HG03025 (cell line): ENCODE results near the gene CYTL1.
"Not testable (repeated sequence)": the region's sequence is repeated elsewhere in the genome, so short reads cannot be mapped to it uniquely, and the experiment has no call there.

ENCODE experiments used
- ATAC-seq: cut with Tn5 transposase; IDR thresholded peaks from one replicate; pipeline ENCODE4 v1.9.1; 2021; ENCODE audit warnings: mild to moderate bottlenecking, moderate library complexity; ENCODE audit not compliant: unreplicated experiment, low FRiP score

Gene CYTL1, protein sequence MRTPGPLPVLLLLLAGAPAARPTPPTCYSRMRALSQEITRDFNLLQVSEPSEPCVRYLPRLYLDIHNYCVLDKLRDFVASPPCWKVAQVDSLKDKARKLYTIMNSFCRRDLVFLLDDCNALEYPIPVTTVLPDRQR

GRCh38 chr4:5019274-5019673 lies at the start of gene CYTL1:
TSS of gene CYTL1 (minus strand) at chr4:5019458. CDS start at chr4:5019445, 13 bp downstream.
- no peak for ATAC-seq

DNA sequence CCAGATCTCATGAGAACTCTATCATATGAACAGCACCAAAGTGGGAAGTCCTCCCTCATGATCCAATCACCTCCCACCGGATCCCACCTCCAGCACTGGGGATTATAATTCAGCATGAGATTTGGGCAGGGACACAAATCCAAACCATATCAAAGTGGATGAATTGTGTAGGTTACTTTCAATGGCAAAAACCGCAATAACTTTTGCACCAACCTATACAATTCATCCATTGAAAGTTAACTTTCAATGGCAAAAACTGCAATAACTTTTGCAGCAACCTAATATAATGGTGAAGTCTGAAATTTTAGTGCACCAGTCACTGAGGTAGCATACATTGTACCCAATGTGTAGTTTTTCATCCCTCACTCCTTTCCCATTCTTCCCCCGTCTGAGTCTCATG lies 48.6 kb upstream of the CYTL1 start:
- ATAC-seq, result no peak

- ATAC-seq, result not testable (repeated sequence)
These were observed 47.7 kb upstream of the CYTL1 start for GRCh38 chr4:5066968-5067367.

DNA sequence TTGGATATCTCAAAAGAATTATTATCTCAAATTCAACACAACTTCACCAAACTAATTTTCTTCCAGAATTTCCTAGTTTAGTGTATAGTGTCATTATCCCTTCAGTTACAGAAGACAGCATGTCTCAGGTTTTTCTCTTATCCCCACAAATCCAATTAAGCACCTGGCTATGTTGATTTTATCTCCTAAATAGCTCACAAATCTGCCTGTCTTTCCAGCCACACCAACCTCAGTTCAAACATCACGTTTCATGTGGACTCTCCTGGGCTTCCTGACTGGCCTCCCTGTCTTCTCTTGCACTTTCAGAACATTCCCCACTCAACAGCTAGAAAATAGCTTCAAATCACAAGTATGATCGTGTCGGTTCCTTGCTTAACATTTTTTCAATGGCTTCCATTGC lies 46.8 kb upstream of the CYTL1 start:
- no peak for ATAC-seq

DNA sequence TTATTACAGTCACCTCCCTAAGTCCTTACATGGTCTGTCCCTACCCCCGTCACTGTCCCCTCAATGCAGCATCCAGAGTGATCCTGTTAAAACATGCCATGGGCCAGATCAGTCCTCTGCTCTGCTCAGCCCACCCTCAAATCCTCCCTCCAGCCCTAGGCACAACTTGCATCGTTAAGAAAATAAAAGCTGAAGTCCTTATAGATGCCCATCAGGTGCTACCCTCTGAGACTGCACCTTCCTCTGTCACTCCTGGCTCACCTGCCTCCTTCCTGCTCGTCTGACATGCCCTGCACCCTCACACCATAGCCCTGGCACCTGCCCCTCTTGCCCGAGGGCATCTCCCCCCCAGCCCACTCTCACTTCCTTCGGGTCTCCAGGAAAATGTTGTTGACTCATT lies 36.2 kb upstream of the CYTL1 start:
- no peak for ATAC-seq

- no peak for ATAC-seq
These were observed 35.3 kb upstream of the CYTL1 start for GRCh38 chr4:5054532-5054931.

- ATAC-seq, result no peak
These were observed 33.6 kb upstream of the CYTL1 start for GRCh38 chr4:5052726-5053425.

- no peak for ATAC-seq
These were observed 33.0 kb upstream of the CYTL1 start for GRCh38 chr4:5052204-5052702.

DNA sequence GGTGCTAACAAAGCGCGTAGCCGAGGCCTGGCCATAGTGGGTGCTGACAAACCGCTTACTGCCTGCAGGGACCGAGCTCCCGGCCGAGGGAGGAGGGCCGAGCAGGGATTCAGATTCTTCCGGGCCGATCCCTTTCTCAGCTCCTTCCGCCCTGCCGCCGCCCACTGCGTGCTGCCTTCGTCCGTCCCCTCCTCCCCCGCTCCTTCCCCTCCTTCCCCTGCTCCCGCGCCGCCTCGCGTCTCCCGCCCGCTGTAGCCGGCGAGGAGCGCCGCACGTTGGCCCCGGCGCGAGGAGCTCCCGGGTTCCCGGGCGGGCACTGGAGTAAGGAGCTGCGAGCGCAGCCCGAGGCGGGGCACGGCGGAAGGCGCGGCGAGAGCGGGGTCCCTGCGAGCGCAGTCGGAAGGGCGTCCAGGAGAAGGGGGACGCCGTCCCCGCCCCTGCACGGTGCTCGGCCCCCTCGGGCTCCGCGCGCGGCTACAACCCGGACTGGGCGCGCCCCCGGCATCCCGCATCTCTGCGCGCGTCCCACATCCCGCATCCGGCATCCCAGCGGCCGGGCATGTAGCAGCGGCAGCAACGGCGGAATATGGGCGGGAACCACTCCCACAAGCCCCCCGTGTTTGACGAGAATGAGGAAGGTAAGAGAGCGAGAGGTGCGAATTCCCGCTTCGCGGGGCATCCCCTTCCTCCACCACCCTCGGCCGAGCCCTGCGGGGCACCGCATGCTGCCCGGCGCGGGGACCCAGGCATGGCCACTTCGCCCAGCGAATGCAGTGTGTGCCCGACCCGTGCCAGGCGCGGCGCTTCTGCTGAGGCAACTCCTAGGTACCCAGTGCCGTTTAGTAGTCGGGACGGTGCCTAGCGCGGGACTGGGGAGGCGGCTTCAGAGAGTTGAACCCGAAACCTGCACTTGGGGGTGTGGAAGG lies 32.3 kb upstream of the CYTL1 start, which contains the start of gene STK32B:
TSS of gene STK32B (plus strand) at position 203 of the 926 bp plus-strand sequence.
- no peak for ATAC-seq

- ATAC-seq, result no peak
These were observed 31.4 kb upstream of the CYTL1 start for GRCh38 chr4:5050520-5051277.

DNA sequence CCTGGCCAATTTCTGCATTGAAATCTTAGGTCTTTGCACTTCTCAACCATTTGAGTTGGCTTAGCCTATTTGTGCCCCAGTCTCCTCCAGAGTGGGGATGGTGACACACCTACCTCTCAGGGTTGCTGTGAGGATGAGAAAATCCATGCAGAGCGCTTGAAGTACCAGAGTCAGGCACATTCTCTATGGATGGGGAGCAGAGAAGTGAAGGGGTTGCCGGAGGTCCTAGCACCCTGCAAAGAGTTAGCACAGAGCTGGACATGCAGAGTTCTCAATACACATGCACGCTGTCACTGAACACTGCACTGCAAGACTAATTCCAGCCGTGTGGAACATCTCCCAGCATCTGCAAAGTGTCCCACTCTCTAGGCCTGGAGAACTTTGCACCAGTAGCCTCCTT lies 29.5 kb upstream of the CYTL1 start:
- no peak for ATAC-seq

DNA sequence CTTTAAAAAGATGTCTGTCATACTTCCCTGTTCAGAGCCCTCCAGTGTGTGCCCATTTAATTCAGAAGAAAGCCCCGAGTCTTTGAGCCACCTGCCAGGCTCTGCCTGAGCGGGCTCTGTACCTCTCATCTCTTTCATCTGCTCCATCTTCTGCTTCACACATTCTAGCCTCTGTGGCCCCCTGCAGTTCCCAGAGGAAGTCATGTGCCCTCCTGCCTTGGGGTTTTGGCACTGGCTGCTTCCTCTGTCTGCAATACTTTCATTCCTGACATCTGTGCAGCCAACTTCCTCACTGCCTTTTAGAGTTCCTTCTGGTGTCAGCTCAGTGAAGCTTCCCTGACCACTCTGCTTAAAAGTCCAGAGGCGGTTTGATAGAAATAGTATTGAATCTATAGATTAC lies 25.8 kb upstream of the CYTL1 start:
- ATAC-seq, result no peak

- ATAC-seq, result no peak
These were observed 25.1 kb upstream of the CYTL1 start for GRCh38 chr4:5044341-5044740.

DNA sequence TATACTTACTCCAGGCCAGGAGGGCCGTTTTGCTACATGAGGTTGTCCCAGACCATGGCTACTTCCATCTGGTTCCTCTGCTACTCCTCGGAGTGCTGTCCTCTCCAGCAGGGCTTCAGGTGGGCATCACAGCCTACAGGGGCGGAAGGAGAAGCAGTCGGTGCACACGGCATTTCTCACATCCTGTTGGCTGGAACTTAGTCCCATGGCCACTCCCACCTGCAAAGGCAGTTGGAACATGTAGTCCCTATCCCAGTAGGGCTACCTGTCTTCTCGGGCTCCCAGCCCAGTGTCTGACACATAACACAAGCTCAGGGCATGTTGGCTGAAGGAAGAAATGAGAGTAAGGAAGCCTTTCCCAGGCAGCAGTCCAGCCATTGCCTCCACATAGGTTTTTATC lies 24.3 kb upstream of the CYTL1 start:
- ATAC-seq, result no peak

DNA sequence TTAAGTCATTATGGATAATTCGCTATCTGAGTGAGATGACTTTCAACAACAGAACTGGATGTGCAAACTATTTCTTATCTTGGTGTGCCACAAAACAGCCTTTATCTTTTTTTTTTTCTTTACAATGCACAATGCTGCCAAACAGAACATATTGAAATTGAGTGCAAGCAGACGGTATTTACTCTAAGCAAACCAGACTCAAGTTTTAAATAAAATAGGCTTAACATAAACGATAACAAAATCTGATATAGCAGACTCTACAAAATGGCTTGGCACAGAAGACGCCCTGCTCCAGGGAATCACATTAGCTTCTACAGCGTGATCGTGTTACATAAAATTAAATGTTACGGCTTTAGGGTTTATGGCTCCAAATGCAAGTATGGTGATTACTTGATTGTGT lies 22.4 kb upstream of the CYTL1 start:
- no peak for ATAC-seq

DNA sequence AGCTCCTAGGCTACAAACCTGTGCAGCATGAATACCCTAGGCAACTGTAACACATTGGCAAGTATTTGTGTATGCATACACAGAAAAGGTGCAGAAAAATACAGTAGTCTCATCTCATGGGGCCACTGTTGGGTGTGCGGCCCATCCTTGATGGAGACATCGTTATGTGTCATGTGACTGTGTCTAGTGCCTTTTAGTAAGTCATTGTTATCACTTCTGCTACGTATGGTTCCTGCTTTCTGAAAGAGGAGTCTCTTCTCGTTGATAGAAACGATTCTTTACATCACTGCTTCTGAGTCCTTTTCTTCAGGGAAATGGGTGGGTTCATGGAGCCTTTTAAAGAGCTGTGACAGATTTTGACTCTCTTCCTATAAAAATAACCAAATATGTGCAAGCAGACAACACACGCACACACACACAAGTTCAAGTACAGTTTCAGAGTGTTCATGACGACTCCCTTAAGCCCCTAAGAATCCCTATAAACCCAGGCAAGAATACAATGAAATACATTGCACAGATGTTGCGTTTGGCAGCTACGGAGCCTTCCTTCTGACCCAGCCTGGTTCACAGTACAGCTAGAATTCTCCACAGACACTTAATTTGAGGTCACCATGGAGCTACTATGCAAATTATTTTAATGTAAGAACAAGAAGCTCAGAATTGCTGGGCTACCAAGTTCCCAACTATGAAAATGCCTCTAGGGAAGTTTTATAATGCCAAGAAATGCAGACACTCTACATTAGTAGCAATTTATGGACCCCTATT lies 21.8 kb upstream of the CYTL1 start:
- no peak for ATAC-seq

DNA sequence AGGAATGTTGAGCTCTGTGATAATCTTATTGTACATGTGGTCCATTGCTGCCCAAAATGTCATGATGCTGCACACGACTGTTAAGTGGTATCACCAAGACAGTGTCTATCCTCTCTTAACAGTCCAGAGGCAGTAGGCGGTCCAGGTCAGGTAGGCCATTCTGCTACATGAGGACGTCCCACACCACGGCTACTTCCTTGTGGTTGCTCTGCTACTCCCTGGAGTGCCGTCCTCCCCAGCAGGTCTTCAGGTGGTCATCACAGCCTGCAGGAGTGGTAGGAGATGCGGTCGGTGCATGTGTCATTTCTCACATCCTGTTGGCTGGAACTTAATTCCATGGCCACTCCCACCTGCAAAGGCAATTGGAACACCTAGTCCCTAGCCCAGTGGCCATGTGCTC lies 20.5 kb upstream of the CYTL1 start:
- no peak for ATAC-seq

- no peak for ATAC-seq
These were observed 18.6 kb upstream of the CYTL1 start for GRCh38 chr4:5037553-5038551.

DNA sequence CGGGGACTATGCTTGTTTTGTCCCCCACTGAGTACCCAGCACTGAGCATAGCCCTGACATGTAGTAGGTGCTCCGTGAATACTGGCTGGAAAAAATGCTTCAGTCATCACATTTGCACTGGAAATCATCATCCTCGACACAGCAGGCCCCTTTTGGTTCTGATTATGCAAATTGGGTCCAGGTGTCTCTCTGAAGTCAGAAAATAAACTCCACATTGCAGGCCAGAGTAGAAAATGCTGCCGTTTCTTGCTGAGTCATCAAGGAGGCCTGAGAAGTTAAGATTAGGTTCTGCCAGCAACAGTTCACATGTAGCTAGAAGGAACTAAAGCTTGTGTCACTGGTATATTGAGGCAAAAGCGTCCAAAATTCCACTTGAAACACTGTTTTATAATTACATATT lies 17.0 kb upstream of the CYTL1 start:
- ATAC-seq, result no peak
